ENCODE measurements around the gene COCH. TPM values are rescaled to one million over a fixed set of nuclear protein-coding genes. Genes with fewer than 3 reads are reported as not detected.

The COCH gene
- total RNA-seq, 4 donors from 2014 or later, result 1.9 to 5.4 (median 3.7) TPM

GRCh38 chr14:30908826-30909225, 34.5 kb downstream of the COCH start:
- no peak for TF ChIP-seq CTCF (IDR thresholded peaks at IDR 0.05; ENCODE audit: low read depth)

GRCh38 chr14:30914812-30915211, 40.5 kb downstream of the COCH start:
- no peak for TF ChIP-seq CTCF (IDR thresholded peaks at IDR 0.05; ENCODE audit: low read depth)

GRCh38 chr14:30915596-30915995, 41.2 kb downstream of the COCH start:
- no peak for TF ChIP-seq CTCF (IDR thresholded peaks at IDR 0.05; ENCODE audit: low read depth)

- no peak for TF ChIP-seq CTCF (IDR thresholded peaks at IDR 0.05; ENCODE audit: low read depth)
Measured at GRCh38 chr14:30921305-30921704, 46.9 kb downstream of the COCH start.

GRCh38 chr14:30921788-30922187, 47.4 kb downstream of the COCH start:
- no peak for TF ChIP-seq CTCF (IDR thresholded peaks at IDR 0.05; ENCODE audit: low read depth)

- no peak for TF ChIP-seq CTCF (IDR thresholded peaks at IDR 0.05; ENCODE audit: low read depth)
Measured at GRCh38 chr14:30925254-30925653, 50.9 kb downstream of the COCH start.

GRCh38 chr14:30928462-30928861, 54.1 kb downstream of the COCH start:
- no peak for TF ChIP-seq CTCF (IDR thresholded peaks at IDR 0.05; ENCODE audit: low read depth)

All from subcutaneous adipose tissue (tissue), 4 donors.